ENCODE measurements around the gene IRGM.

- TF ChIP-seq GABPA (IDR thresholded peaks at IDR 0.05; ENCODE audit: low read depth) (no peak), CTCF (IDR thresholded peaks at IDR 0.05; ENCODE audit: insufficient read depth, low read length) (no peak), POLR2AphosphoS5 (IDR thresholded peaks at IDR 0.05; ENCODE audit: low read depth) (no peak), REST (IDR thresholded peaks at IDR 0.05; ENCODE audit: insufficient replicate concordance, low read depth) (no peak), SPI1 (IDR thresholded peaks at IDR 0.05; ENCODE audit: borderline replicate concordance, low read depth) (no peak)
Measured at GRCh38 chr5:150836703-150837102, 9.6 kb upstream of the IRGM start.
